Measurements from ENCODE around the gene SDHA. TPM values are rescaled to one million over a fixed set of nuclear protein-coding genes. Genes with fewer than 3 reads are reported as not detected.
"Not testable (repeated sequence)": the region's sequence is repeated elsewhere in the genome, so short reads cannot be mapped to it uniquely, and the experiment has no call there.

SDHA gene
- total and polyA plus RNA-seq, 10 of the 15 experiments (the other 5 are each of a cell fraction or from before 2014, with no cell fraction given) = 63.3 to 205 (median 104) TPM

DNA sequence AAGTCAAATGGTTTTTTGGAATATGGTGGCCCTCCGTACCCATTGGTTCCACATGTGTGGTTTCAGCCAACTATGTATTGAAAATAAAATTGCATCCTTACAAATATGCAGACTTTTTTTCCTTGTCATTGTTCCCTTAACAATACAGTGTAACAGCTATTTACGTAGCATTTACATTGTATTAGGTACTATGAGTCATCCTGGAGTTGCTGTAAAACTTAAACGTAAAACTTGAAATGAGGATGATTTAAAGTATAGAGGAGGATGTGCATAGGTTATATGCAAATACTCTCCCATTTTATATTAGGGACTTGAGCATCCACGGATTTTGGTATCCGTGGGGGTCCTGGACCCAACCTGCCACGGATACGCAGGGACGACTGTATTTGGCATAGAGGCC, 16.3 kb downstream of the SDHA start:
- no peaks in the 10 kb centered on the region for H3K79me2 ChIP-seq (ENCODE audit: control insufficient read depth, insufficient read depth, low read length)
- ChIA-PET RAD21 (ENCODE audit: unreplicated experiment) (no interaction called here), POLR2A (no interaction called here), CTCF (no interaction called here), SMC1A (ENCODE audit: uncharacterized antibody, unreplicated experiment) (no interaction called here)
- ATAC-seq (no peak), FAIRE-seq (no peak), DNase-seq (ENCODE audit: low read depth, low spot score) (no peak)
- no peak overlapping the region for H3K4me3 ChIP-seq
- no peaks in the 10 kb centered on the region for H3K27me3 ChIP-seq (replicated peaks in 1 of 2; ENCODE audit: control insufficient read depth in 2 of 2, insufficient read depth in 2 of 2, low read length in 1 of 2)
- H3K9me3 ChIP-seq (replicated peaks; ENCODE audit: control insufficient read depth, insufficient read depth, low read length) = no peaks in the 10 kb centered on the region
- 97% methylated on average over 8 of the region's 8 CpGs for WGBS (ENCODE audit: insufficient coverage, insufficient replicate concordance, low lambda C conversion rate, missing lambda C conversion rate)
- H3K4me1 ChIP-seq (ENCODE audit: control insufficient read depth, insufficient read depth, low read length) = no peaks in the 10 kb centered on the region
- BruUV-seq (replicated peaks) = no TSS peak
- TF ChIP-seq SMAD5 (IDR thresholded peaks at IDR 0.05; ENCODE audit: low read depth) = no peak
- no peak for TF ChIP-seq YBX1 (IDR thresholded peaks at IDR 0.05)
- TF ChIP-seq, protein P1, sequence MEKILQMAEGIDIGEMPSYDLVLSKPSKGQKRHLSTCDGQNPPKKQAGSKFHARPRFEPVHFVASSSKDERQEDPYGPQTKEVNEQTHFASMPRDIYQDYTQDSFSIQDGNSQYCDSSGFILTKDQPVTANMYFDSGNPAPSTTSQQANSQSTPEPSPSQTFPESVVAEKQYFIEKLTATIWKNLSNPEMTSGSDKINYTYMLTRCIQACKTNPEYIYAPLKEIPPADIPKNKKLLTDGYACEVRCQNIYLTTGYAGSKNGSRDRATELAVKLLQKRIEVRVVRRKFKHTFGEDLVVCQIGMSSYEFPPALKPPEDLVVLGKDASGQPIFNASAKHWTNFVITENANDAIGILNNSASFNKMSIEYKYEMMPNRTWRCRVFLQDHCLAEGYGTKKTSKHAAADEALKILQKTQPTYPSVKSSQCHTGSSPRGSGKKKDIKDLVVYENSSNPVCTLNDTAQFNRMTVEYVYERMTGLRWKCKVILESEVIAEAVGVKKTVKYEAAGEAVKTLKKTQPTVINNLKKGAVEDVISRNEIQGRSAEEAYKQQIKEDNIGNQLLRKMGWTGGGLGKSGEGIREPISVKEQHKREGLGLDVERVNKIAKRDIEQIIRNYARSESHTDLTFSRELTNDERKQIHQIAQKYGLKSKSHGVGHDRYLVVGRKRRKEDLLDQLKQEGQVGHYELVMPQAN (conservative IDR thresholded peaks at IDR 0.05) = no peak
- TF ChIP-seq RBBP5 (conservative IDR thresholded peaks at IDR 0.05) = no peak
- TF ChIP-seq SMARCA5 (IDR thresholded peaks at IDR 0.05) = no peak
- TF ChIP-seq CEBPZ (IDR thresholded peaks at IDR 0.05; ENCODE audit: low read depth, low read length) = no peak
- no peak for TF ChIP-seq CBX3 (IDR thresholded peaks at IDR 0.05; ENCODE audit: borderline replicate concordance, low read depth)
- TF ChIP-seq YY1 (IDR thresholded peaks at IDR 0.05; ENCODE audit: low read depth, low read length) = no peak
- no peak overlapping the region for H3K27ac ChIP-seq (ENCODE audit: control insufficient read depth, insufficient read depth)
- no peaks in the 10 kb centered on the region for H4K20me1 ChIP-seq (ENCODE audit: control insufficient read depth, insufficient read depth)
- no peak overlapping the region for H3K4me2 ChIP-seq (ENCODE audit: control insufficient read depth, insufficient read depth)
- peaks cover 2 to 5% of the 10 kb centered on the region in 2 experiments for H3K36me3 ChIP-seq (ENCODE audit: control insufficient read depth in 2 of 2, insufficient read depth in 2 of 2, low read length in 1 of 2)
- H2AFZ ChIP-seq (ENCODE audit: control insufficient read depth, low read depth, low read length) = no peak overlapping the region
- H3K9ac ChIP-seq (ENCODE audit: control insufficient read depth, insufficient read depth, low read length) = no peak overlapping the region
- intact Hi-C loops (cut with micrococcal nuclease; ENCODE audit: unreplicated experiment) = no loop called here
- in situ Hi-C loops (cut with MboI) = no loop called here

- ATAC-seq; CTCF ChIA-PET; H3K27ac ChIP-seq (ENCODE audit: control insufficient read depth, insufficient read depth); H3K4me1 ChIP-seq (ENCODE audit: control insufficient read depth, insufficient read depth, low read length); H3K79me2 ChIP-seq (ENCODE audit: control insufficient read depth, insufficient read depth, low read length); H3K9ac ChIP-seq (ENCODE audit: control insufficient read depth, insufficient read depth, low read length); BruUV-seq (replicated peaks); FAIRE-seq; H3K9me3 ChIP-seq (replicated peaks; ENCODE audit: control insufficient read depth, insufficient read depth, low read length); H3K27me3 ChIP-seq (replicated peaks in 1 of 2; ENCODE audit: control insufficient read depth in 2 of 2, insufficient read depth in 2 of 2, low read length in 1 of 2); H2AFZ ChIP-seq (ENCODE audit: control insufficient read depth, low read depth, low read length); POLR2A ChIA-PET; H4K20me1 ChIP-seq (ENCODE audit: control insufficient read depth, insufficient read depth); intact Hi-C loops (cut with micrococcal nuclease; ENCODE audit: unreplicated experiment); H3K4me2 ChIP-seq (ENCODE audit: control insufficient read depth, insufficient read depth); SMC1A ChIA-PET (ENCODE audit: uncharacterized antibody, unreplicated experiment); H3K4me3 ChIP-seq; H3K36me3 ChIP-seq (ENCODE audit: control insufficient read depth in 2 of 2, insufficient read depth in 2 of 2, low read length in 1 of 2); RAD21 ChIA-PET (ENCODE audit: unreplicated experiment); DNase-seq (ENCODE audit: low read depth, low spot score); in situ Hi-C loops (cut with MboI): not testable (repeated sequence)
- 96% methylated on average over 6 of the region's 9 CpGs for WGBS (ENCODE audit: insufficient coverage, insufficient replicate concordance, low lambda C conversion rate, missing lambda C conversion rate)
Observed at GRCh38 chr5:235527-235926, 17.4 kb downstream of the SDHA start.

Data from GM12878 (cell line).